ENCODE results near the gene ENTPD6.
"Not testable (repeated sequence)": the region's sequence is repeated elsewhere in the genome, so short reads cannot be mapped to it uniquely, and the experiment has no call there.

DNA sequence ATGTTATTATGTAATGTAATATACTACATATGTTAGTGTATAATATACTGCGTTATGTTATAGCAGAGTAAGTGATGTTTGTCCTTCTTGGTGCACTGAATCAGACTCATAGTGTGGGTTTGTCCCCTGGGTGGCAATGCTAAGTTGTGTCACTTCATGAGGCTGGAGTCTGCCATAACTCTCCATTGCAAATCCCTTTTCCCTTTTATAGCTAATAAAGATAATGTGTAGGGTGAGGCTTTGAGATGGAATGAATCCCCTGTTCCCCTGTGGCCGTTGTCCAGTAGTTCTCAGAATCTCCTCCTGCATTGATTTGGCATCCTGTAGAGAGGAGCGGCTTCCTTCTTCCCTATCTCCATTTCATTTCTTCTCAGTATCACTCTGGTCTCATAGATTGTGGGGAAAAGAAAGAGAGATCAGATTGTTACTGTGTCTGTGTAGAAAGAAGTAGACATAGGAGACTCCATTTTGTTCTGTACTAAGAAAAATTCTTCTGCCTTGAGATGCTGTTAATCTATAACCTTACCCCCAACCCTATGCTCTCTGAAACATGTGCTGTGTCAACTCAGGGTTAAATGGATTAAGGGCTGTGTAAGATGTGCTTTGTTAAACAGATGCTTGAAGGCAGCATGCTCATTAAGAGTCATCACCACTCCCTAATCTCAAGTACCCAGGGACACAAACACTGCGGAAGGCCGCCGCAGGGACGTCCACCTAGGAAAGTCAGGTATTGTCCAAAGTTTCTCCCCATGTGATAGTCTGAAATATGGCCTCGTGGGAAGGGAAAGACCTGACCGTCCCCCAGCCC lies 45.5 kb downstream of the ENTPD6 start:
- TF ChIP-seq TOX (CRISPR knock-in tag; IDR thresholded peaks at IDR 0.05; ENCODE audit: borderline replicate concordance); ARNTL (CRISPR knock-in tag; IDR thresholded peaks at IDR 0.05; ENCODE audit: borderline replicate concordance, low read depth); ZFP30 (CRISPR knock-in tag; IDR thresholded peaks at IDR 0.05); RARB (CRISPR knock-in tag; IDR thresholded peaks at IDR 0.05); ZC3H10 (CRISPR knock-in tag; IDR thresholded peaks at IDR 0.05); SNAI2 (CRISPR knock-in tag; IDR thresholded peaks at IDR 0.05); ESRRG (CRISPR knock-in tag; IDR thresholded peaks at IDR 0.05); ZNF70 (CRISPR knock-in tag; IDR thresholded peaks at IDR 0.05): not testable (repeated sequence)
- TF ChIP-seq, protein P1, sequence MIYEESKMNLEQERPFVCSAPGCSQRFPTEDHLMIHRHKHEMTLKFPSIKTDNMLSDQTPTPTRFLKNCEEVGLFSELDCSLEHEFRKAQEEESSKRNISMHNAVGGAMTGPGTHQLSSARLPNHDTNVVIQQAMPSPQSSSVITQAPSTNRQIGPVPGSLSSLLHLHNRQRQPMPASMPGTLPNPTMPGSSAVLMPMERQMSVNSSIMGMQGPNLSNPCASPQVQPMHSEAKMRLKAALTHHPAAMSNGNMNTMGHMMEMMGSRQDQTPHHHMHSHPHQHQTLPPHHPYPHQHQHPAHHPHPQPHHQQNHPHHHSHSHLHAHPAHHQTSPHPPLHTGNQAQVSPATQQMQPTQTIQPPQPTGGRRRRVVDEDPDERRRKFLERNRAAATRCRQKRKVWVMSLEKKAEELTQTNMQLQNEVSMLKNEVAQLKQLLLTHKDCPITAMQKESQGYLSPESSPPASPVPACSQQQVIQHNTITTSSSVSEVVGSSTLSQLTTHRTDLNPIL (CRISPR knock-in tag; IDR thresholded peaks at IDR 0.05; ENCODE audit: low read depth) = not testable (repeated sequence)
- TF ChIP-seq, protein P2, sequence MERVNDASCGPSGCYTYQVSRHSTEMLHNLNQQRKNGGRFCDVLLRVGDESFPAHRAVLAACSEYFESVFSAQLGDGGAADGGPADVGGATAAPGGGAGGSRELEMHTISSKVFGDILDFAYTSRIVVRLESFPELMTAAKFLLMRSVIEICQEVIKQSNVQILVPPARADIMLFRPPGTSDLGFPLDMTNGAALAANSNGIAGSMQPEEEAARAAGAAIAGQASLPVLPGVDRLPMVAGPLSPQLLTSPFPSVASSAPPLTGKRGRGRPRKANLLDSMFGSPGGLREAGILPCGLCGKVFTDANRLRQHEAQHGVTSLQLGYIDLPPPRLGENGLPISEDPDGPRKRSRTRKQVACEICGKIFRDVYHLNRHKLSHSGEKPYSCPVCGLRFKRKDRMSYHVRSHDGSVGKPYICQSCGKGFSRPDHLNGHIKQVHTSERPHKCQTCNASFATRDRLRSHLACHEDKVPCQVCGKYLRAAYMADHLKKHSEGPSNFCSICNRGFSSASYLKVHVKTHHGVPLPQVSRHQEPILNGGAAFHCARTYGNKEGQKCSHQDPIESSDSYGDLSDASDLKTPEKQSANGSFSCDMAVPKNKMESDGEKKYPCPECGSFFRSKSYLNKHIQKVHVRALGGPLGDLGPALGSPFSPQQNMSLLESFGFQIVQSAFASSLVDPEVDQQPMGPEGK (CRISPR knock-in tag; IDR thresholded peaks at IDR 0.05; ENCODE audit: borderline replicate concordance) = not testable (repeated sequence)
